HepG2 (cell line): ENCODE results near the gene DIPK1B. TPM values are rescaled to one million over a fixed set of nuclear protein-coding genes. Genes with fewer than 3 reads are reported as not detected.

Experiments
- ATAC-seq: fragments of 200-7000 bp; cut with Tn5 transposase; 3 replicates; pipeline ENCODE4 v1.9.1; 2020; ENCODE audit warnings: mild to moderate bottlenecking, moderate library complexity
- BruUV-seq: library from RNA; stranded (reverse); fragments of 400-500 nt; replicated peaks from 2 replicates; lab custom pipeline; 2021; lab: Mats Ljungman, UMichigan
- CTCF ChIA-PET: fragments of 300-600 bp; formaldehyde crosslinking; extraction: SDS; loops from one replicate; lab custom pipeline; 2021; ENCODE audit warnings: low total read pairs, inconsistent platforms, low intra/inter-chr PET ratio; lab: Yijun Ruan, JAX
- POLR2A ChIA-PET: fragments of 350-600 bp; sonication (Branson Sonifier 250); formaldehyde crosslinking; loops from one replicate; lab custom pipeline; 2020; ENCODE audit warnings: antibody characterized with exemption, inconsistent platforms; lab: Yijun Ruan, JAX
- DNase-seq: peaks from one replicate; pipeline ENCODE4 v3.0.0-alpha.2; 2015; ENCODE audit warnings: low spot score
- FAIRE-seq: peaks from 3 replicates; lab custom pipeline; 2011; peaks lifted over from hg19 to GRCh38; lab: Jason Lieb, UNC
- H2AFZ ChIP-seq: one replicate; pipeline ENCODE4 v1.6.1; 2011; ENCODE audit warnings: low read length, inconsistent platforms
- H3K27ac ChIP-seq: fragments of 300-600 bp; 3 replicates; pipeline ENCODE4 v1.8.0; 2011; ENCODE audit warnings: mixed run types, mild to moderate bottlenecking, mixed read lengths, low read length, inconsistent platforms; ENCODE audit not compliant: insufficient read depth; ENCODE audit errors: extremely low read length
- H3K27me3 ChIP-seq, 2 experiments: fragments of 200-600 bp in 1 of 2; 2 replicates in 1 of 2; 3 replicates in 1 of 2; pipeline versions ENCODE4 v1.6.0 to v1.8.0; 2011; ENCODE audit warnings: low read length in 2 of 2, mild to moderate bottlenecking in 2 of 2, moderate library complexity in 2 of 2, inconsistent platforms in 1 of 2; ENCODE audit not compliant: insufficient read depth in 2 of 2, control insufficient read depth in 1 of 2
- H3K36me3 ChIP-seq, 2 experiments: fragments of 200-600 bp in 1 of 2; replicated peaks in 1 of 2; 2 replicates in 1 of 2; 3 replicates in 1 of 2; pipeline versions ENCODE4 v1.5.1 to v1.8.0; 2011; ENCODE audit warnings: low read length in 2 of 2, inconsistent platforms in 1 of 2; ENCODE audit not compliant: insufficient read depth in 2 of 2, control insufficient read depth in 1 of 2
- H3K4me1 ChIP-seq: 2 replicates; pipeline ENCODE4 v1.5.1; 2012; ENCODE audit warnings: low read length, inconsistent platforms; ENCODE audit not compliant: insufficient read depth
- H3K4me2 ChIP-seq: 2 replicates; pipeline ENCODE4 v1.6.0; 2011; ENCODE audit warnings: low read depth, low read length, inconsistent platforms
- H3K4me3 ChIP-seq, 3 experiments: fragments of 200-600 bp in 1 of 3; sonication (generic), shearing (Covaris generic) in 1 of 3; replicated peaks in 1 of 3; 2 replicates each; pipeline ENCODE4 v1.5.1; 2011 to 2016; ENCODE audit warnings: low read length in 3 of 3, inconsistent platforms in 2 of 3, low read depth in 2 of 3, mild to moderate bottlenecking in 2 of 3, control low read depth in 1 of 3, mixed read lengths in 1 of 3; ENCODE audit not compliant: insufficient read depth in 1 of 3
- H3K79me2 ChIP-seq: one replicate; pipeline ENCODE4 v1.6.1; 2011; ENCODE audit warnings: low read length, inconsistent platforms; ENCODE audit not compliant: insufficient read depth
- H3K9ac ChIP-seq: 2 replicates; pipeline ENCODE4 v1.6.0; 2011; ENCODE audit warnings: mild to moderate bottlenecking, low read depth, low read length, inconsistent platforms; ENCODE audit not compliant: insufficient read depth
- H3K9me3 ChIP-seq: 2 replicates; pipeline ENCODE4 v1.5.1; 2012; ENCODE audit warnings: mild to moderate bottlenecking, low read length
- H4K20me1 ChIP-seq: 2 replicates; pipeline ENCODE4 v1.6.0; 2011; ENCODE audit warnings: inconsistent platforms, mild to moderate bottlenecking, low read length, moderate library complexity; ENCODE audit not compliant: insufficient read depth
- CENPT ChIP-seq: sonication (generic); formaldehyde crosslinking; IDR thresholded peaks from 2 replicates; pipeline ENCODE4 v1.8.0; 2022; ENCODE audit warnings: low read depth, mild to moderate bottlenecking, moderate library complexity, missing genetic modification reagents
- IKZF5 ChIP-seq: IDR thresholded peaks from 2 replicates; pipeline ENCODE4 v1.6.1; 2018; ENCODE audit warnings: missing genetic modification reagents, mild to moderate bottlenecking, missing compliant biosample characterization
- ZNF274 ChIP-seq: sonication (generic); formaldehyde crosslinking; IDR thresholded peaks from 2 replicates; pipeline ENCODE4 v1.5.1; 2020; ENCODE audit warnings: mild to moderate bottlenecking, missing genetic modification reagents
- ZNF660 ChIP-seq: sonication (generic); formaldehyde crosslinking; IDR thresholded peaks from 2 replicates; pipeline ENCODE4 v1.5.1; 2020; ENCODE audit warnings: mild to moderate bottlenecking, low read depth, missing genetic modification reagents, borderline replicate concordance
- ZNF784 ChIP-seq: sonication (generic); formaldehyde crosslinking; IDR thresholded peaks from 2 replicates; pipeline ENCODE4 v1.5.1; 2020; ENCODE audit warnings: missing genetic modification reagents, mild to moderate bottlenecking, borderline replicate concordance
- WGBS: methylation state at CpG from one replicate; pipeline ENCODE4 v1.1.6; 2017; ENCODE audit warnings: low lambda C conversion rate; 5-methylcytosine and 5-hydroxymethylcytosine counted together
- in situ Hi-C: cut with HindIII; loops from 2 replicates; pipeline ENCODE4 v1.10.0; 2017; ENCODE audit warnings: low pct_unique_long_range_greater_than_20kb; ENCODE audit not compliant: extremely low pct_ligation_motif_present
- intact Hi-C: fragments of 100-400 bp; cut with micrococcal nuclease; formaldehyde crosslinking; loops from one replicate; pipeline ENCODE4 v1.10.0; 2022; ENCODE audit not compliant: unreplicated experiment
- polyA plus RNA-seq, 8 experiments: library from polyadenylated mRNA; depleted of rRNA in 3 of 8; stranded (reverse) in 7 of 8; unstranded in 1 of 8; fragments of >200 nt; fragmentation: Illumina TruSeq in 4 of 8; extraction: Trizol in 4 of 8; gene quantifications; 2 replicates each; pipeline versions ENCODE4 v1.2.1 to v1.2.3, GENCODE V29; 2011 to 2016; ENCODE audit warnings: low read depth in 4 of 8, missing spikeins in 1 of 8, mixed read lengths in 1 of 8; ENCODE audit not compliant: insufficient read depth in 1 of 8
- total RNA-seq, 5 experiments: library from RNA; depleted of rRNA; stranded (reverse); fragments of >200 nt; fragmentation: Illumina TruSeq; extraction: Trizol; gene quantifications; 2 replicates each; pipeline ENCODE4 v1.2.3, GENCODE V29; 2016; ENCODE audit warnings: low read depth in 1 of 5

Gene DIPK1B
- total and polyA plus RNA-seq, 2 of the 13 experiments (the other 11 are each of a cell fraction or from before 2014, with no cell fraction given): 0.18 to 3.9 TPM

- no peak for ATAC-seq
- Histone ChIP-seq H3K4me1 (peaks cover 25% of the 10 kb centered on the region), H3K36me3 (no peaks in the 10 kb centered on the region), H3K27ac (no peak overlapping the region), H3K9me3 (no peaks in the 10 kb centered on the region), H2AFZ (no peak overlapping the region), H4K20me1 (no peaks in the 10 kb centered on the region), H3K27me3 (peaks cover 11 to 79% of the 10 kb centered on the region in 2 experiments), H3K4me2 (no peak overlapping the region), H3K9ac (no peak overlapping the region), H3K4me3 (no peak overlapping the region), H3K79me2 (no peaks in the 10 kb centered on the region)
- FAIRE-seq: no peak
- TF ChIP-seq ZNF784 (CRISPR knock-in tag) (no peak), IKZF5 (CRISPR knock-in tag) (no peak), CENPT (CRISPR knock-in tag) (no peak), ZNF274 (CRISPR knock-in tag) (no peak)
- in situ Hi-C loops: no loop called here
- intact Hi-C loops: no loop called here
- 54% methylated on average over 6 of the region's 23 CpGs for WGBS
- no peak for DNase-seq
- BruUV-seq: no TSS peak
- ChIA-PET POLR2A (no interaction called here), CTCF (no interaction called here)
Measured at GRCh38 chr9:136739509-136739908, 27.1 kb downstream of the DIPK1B start.

GRCh38 chr9:136740069-136740468, 27.7 kb downstream of the DIPK1B start:
- ATAC-seq (no peak), FAIRE-seq (no peak), DNase-seq (no peak)
- ChIA-PET CTCF (no interaction called here), POLR2A (no interaction called here)
- 73% methylated on average over 5 of the region's 11 CpGs for WGBS
- H3K9me3 ChIP-seq: no peaks in the 10 kb centered on the region
- in situ Hi-C loops (no loop called here), intact Hi-C loops (no loop called here)
- BruUV-seq: no TSS peak
- no peak for TF ChIP-seq ZNF660
- peaks cover 25% of the 10 kb centered on the region for H3K4me1 ChIP-seq
- H3K36me3 ChIP-seq: no peaks in the 10 kb centered on the region
- H3K79me2 ChIP-seq: no peaks in the 10 kb centered on the region
- no peak overlapping the region for H3K4me2 ChIP-seq
- peaks cover 13 to 79% of the 10 kb centered on the region in 2 experiments for H3K27me3 ChIP-seq
- no peak overlapping the region for H3K27ac ChIP-seq
- no peaks in the 10 kb centered on the region for H4K20me1 ChIP-seq
- no peak overlapping the region for H3K9ac ChIP-seq
- H3K4me3 ChIP-seq: no peak overlapping the region
- H2AFZ ChIP-seq: no peak overlapping the region
